Stomach (tissue), 4 donors: ENCODE data around the gene ADD1.
A peak's percentile ranks its signal among the peaks of the same experiment; 100 is the strongest.

Source experiments
- CTCF ChIP-seq, 7 experiments: fragments of 450-650 bp in 4 of 7; fragments of 200-600 bp in 3 of 7; sonication (generic) in 3 of 7; IDR thresholded peaks; one replicate each; pipeline ENCODE4 v1.5.1; 2016 to 2019; ENCODE audit warnings: antibody characterized with exemption in 7 of 7, control low read depth in 2 of 7, mild to moderate bottlenecking in 1 of 7
- POLR2A ChIP-seq, 4 donors: fragments of 450-650 bp; IDR thresholded peaks; one replicate each; pipeline ENCODE4 v1.6.1; 2016; ENCODE audit warnings: antibody characterized with exemption in 4 of 4, control low read depth in 2 of 4, mild to moderate bottlenecking in 1 of 4, moderate library complexity in 1 of 4
- POLR2AphosphoS5 ChIP-seq, 3 donors: sonication (generic); formaldehyde crosslinking; IDR thresholded peaks; one replicate each; pipeline ENCODE4 v1.6.1; 2016; ENCODE audit warnings: antibody characterized with exemption in 3 of 3

- TF ChIP-seq CTCF (IDR thresholded peaks at IDR 0.05) (peak in 3 of 7 experiments; percentile 19 to 45 (median 25)), POLR2AphosphoS5 (IDR thresholded peaks at IDR 0.05) (no peak), POLR2A (IDR thresholded peaks at IDR 0.05) (no peak)
Observed at GRCh38 chr4:2948895-2949781, 105.5 kb downstream of the ADD1 start.
